Measurements from ENCODE around the gene SLC15A4. TPM values are rescaled to one million over a fixed set of nuclear protein-coding genes. Genes with fewer than 3 reads are reported as not detected.
"Not testable (repeated sequence)": the region's sequence is repeated elsewhere in the genome, so short reads cannot be mapped to it uniquely, and the experiment has no call there.

The SLC15A4 gene
- total and polyA plus RNA-seq, 4 donors: 7.3 to 25.3 (median 14.9) TPM

- H3K27ac ChIP-seq (ENCODE audit: low read depth in 1 of 2, low read length in 2 of 2): no peak overlapping the region
- H3K9me3 ChIP-seq (ENCODE audit: control insufficient read depth in 4 of 4, low read length in 3 of 4): no peaks in the 10 kb centered on the region
- DNase-seq (ENCODE audit: low spot score): no peak
- no peak overlapping the region for H3K4me3 ChIP-seq (ENCODE audit: low read depth in 1 of 3, low read length in 3 of 3)
- no peak overlapping the region for H3K9ac ChIP-seq (ENCODE audit: low read depth in 1 of 2, low read length in 2 of 2)
- peaks cover 4 to 29% (median 16%) of the 10 kb centered on the region in 4 donors for H3K36me3 ChIP-seq (ENCODE audit: control insufficient read depth in 4 of 4, insufficient read depth in 3 of 4, low read depth in 1 of 4, low read length in 3 of 4)
- 92% methylated on average over 12 of the region's 12 CpGs for WGBS
- TF ChIP-seq FOXA1 (IDR thresholded peaks at IDR 0.05): no peak
- no peaks in the 10 kb centered on the region for H3K27me3 ChIP-seq (ENCODE audit: control insufficient read depth in 4 of 4, insufficient read depth in 4 of 4, low read length in 3 of 4)
- peaks cover 2 to 15% (median 7%) of the 10 kb centered on the region in 4 donors for H3K4me1 ChIP-seq (ENCODE audit: control insufficient read depth in 4 of 4, insufficient read depth in 4 of 4, low read length in 3 of 4)
Observed at GRCh38 chr12:128808651-128809050, 15.1 kb downstream of the SLC15A4 start.

GRCh38 chr12:128807161-128807724, 16.5 kb downstream of the SLC15A4 start:
- H3K4me1 ChIP-seq (ENCODE audit: control insufficient read depth in 4 of 4, insufficient read depth in 4 of 4, low read length in 3 of 4): peaks cover 2 to 15% (median 7%) of the 10 kb centered on the region in 4 donors
- H3K27ac ChIP-seq (ENCODE audit: low read depth in 1 of 2, low read length in 2 of 2): peak overlapping the region in 1 of 2 donors; percentile 42
- DNase-seq (ENCODE audit: low spot score): no peak

GRCh38 chr12:128806573-128806972, 17.2 kb downstream of the SLC15A4 start:
- Histone ChIP-seq H3K27me3 (ENCODE audit: control insufficient read depth in 4 of 4, insufficient read depth in 4 of 4, low read length in 3 of 4) (no peaks in the 10 kb centered on the region), H3K9ac (ENCODE audit: low read depth in 1 of 2, low read length in 2 of 2) (no peak overlapping the region), H3K4me1 (ENCODE audit: control insufficient read depth in 4 of 4, insufficient read depth in 4 of 4, low read length in 3 of 4) (peaks cover 2 to 15% (median 7%) of the 10 kb centered on the region in 4 donors), H3K36me3 (ENCODE audit: control insufficient read depth in 4 of 4, insufficient read depth in 3 of 4, low read depth in 1 of 4, low read length in 3 of 4) (peaks cover 6 to 29% (median 16%) of the 10 kb centered on the region in 4 donors), H3K9me3 (ENCODE audit: control insufficient read depth in 4 of 4, low read length in 3 of 4) (no peaks in the 10 kb centered on the region), H3K27ac (ENCODE audit: low read depth in 1 of 2, low read length in 2 of 2) (no peak overlapping the region), H3K4me3 (ENCODE audit: low read depth in 1 of 3, low read length in 3 of 3) (no peak overlapping the region)
- 92% methylated on average over 9 of the region's 9 CpGs for WGBS
- no peak for DNase-seq (ENCODE audit: low spot score)
- TF ChIP-seq EGR1 (IDR thresholded peaks at IDR 0.05; ENCODE audit: low read depth in 2 of 2) (no peak), RAD21 (IDR thresholded peaks at IDR 0.05) (no peak), GABPA (IDR thresholded peaks at IDR 0.05 in 1 of 2, conservative IDR thresholded peaks at IDR 0.05 in 1 of 2) (no peak), CTCF (IDR thresholded peaks at IDR 0.05; ENCODE audit: low read depth, low read length, missing input control) (no peak), REST (IDR thresholded peaks at IDR 0.05) (no peak)

More at GRCh38 chr12:128807161-128807724, 16.5 kb downstream of the SLC15A4 start:
- TF ChIP-seq GABPA (IDR thresholded peaks at IDR 0.05 in 1 of 2, conservative IDR thresholded peaks at IDR 0.05 in 1 of 2): no peak
- TF ChIP-seq FOXA2 (IDR thresholded peaks at IDR 0.05): no peak
- peaks cover 6 to 29% (median 15%) of the 10 kb centered on the region in 4 donors for H3K36me3 ChIP-seq (ENCODE audit: control insufficient read depth in 4 of 4, insufficient read depth in 3 of 4, low read depth in 1 of 4, low read length in 3 of 4)
- 94% methylated on average over 14 of the region's 14 CpGs for WGBS
- H3K9me3 ChIP-seq (ENCODE audit: control insufficient read depth in 4 of 4, low read length in 3 of 4): no peaks in the 10 kb centered on the region
- H3K9ac ChIP-seq (ENCODE audit: low read depth in 1 of 2, low read length in 2 of 2): no peak overlapping the region
- H3K4me3 ChIP-seq (ENCODE audit: low read depth in 1 of 3, low read length in 3 of 3): no peak overlapping the region
- H3K27me3 ChIP-seq (ENCODE audit: control insufficient read depth in 4 of 4, insufficient read depth in 4 of 4, low read length in 3 of 4): no peaks in the 10 kb centered on the region

- H3K4me1 ChIP-seq (ENCODE audit: control insufficient read depth in 4 of 4, insufficient read depth in 4 of 4, low read length in 3 of 4): not testable (repeated sequence)
- WGBS: 97% methylated on average over 5 of the region's 5 CpGs
Observed at GRCh38 chr12:128805406-128805805, 18.4 kb downstream of the SLC15A4 start.

More at GRCh38 chr12:128805406-128805805, 18.4 kb downstream of the SLC15A4 start:
- peaks cover 8 to 40% (median 26%) of the 10 kb centered on the region in 4 donors for H3K36me3 ChIP-seq (ENCODE audit: control insufficient read depth in 4 of 4, insufficient read depth in 3 of 4, low read depth in 1 of 4, low read length in 3 of 4)
- not testable (repeated sequence) for H3K9ac ChIP-seq (ENCODE audit: low read depth in 1 of 2, low read length in 2 of 2); DNase-seq (ENCODE audit: low spot score); H3K4me3 ChIP-seq (ENCODE audit: low read depth in 1 of 3, low read length in 3 of 3); H3K27me3 ChIP-seq (ENCODE audit: control insufficient read depth in 4 of 4, insufficient read depth in 4 of 4, low read length in 3 of 4); H3K27ac ChIP-seq (ENCODE audit: low read depth in 1 of 2, low read length in 2 of 2); H3K9me3 ChIP-seq (ENCODE audit: control insufficient read depth in 4 of 4, low read length in 3 of 4)

Measured in liver (tissue), 9 donors.